HTR-8/SVneo (cell line): Measurements from ENCODE around the gene ZNF699.
"Not testable (repeated sequence)": the region's sequence is repeated elsewhere in the genome, so short reads cannot be mapped to it uniquely, and the experiment has no call there.

Experiments used
- DNase-seq: peaks from one replicate; pipeline ENCODE4 v3.0.0; 2011; ENCODE audit warnings: low spot score, mixed read lengths; ENCODE audit not compliant: insufficient read length
- FAIRE-seq: peaks from 2 replicates; lab custom pipeline; 2011; peaks lifted over from hg19 to GRCh38; lab: Jason Lieb, UNC

Gene ZNF699

DNA sequence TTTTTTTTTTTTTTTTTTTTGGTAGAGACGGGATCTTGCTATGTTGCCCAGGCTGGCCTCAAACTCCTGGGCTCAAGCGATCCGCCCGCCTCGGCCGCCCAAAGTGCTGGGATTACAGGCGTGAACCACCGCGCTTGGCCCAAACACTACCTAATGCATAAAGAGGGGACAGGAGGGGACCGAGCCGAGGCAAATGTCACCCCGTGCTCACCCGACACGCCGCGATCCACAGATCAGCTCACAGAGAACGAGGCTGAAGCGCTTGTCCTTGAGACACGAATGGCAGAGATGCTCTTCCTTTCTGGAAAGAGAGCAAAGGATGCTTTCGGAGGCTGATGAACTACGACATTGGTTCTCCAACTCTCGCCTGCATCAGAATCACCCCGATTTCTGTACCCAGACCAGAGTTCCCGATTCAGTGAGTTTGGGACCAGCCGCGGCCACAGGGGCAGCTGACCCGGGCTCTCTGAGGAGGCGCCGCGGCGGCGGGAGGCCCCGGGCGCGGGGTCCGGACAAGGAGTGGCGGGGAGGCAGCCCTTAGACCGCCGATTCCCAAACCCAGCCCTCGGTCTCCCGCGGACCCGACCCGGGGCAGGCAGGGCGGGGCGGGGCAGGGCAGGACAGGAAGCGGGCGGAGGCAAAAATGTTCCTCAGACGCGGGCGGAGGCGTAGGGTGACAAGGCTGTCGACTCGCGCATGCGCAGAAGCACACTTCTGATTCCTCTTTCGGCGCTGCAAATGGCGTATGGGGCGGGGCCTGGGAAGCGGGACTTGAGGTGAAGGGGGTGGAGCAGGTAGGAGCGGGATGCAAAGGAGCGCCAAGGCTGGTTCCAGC lies at the start of gene ZNF699:
TSS of gene ZNF699 (minus strand) at position 700 of the 835 bp plus-strand sequence. CDS start 4,719 bp downstream, outside the sequence.
- FAIRE-seq: peak; percentile 94
- peak; percentile 96 for DNase-seq

DNA sequence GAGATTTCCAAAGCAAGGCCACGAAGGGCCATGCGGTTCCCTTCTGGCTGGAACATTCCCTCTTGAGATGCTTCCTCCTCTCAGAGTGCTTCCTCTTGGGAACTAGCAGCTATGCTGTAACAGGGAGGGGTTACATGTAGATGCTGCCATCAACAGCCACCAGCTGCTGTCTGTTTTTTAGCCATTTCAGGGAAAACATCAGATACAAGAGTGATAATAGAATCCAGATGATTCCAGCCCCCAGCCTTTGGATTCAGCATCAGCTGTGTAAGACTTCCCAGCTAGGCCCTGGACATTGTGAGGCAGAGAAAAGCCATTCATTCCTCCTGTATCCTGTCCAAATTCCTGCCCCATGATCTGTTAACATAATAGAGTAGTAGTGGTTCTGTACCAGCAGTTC lies 45.0 kb upstream of the ZNF699 start:
- FAIRE-seq (no peak), DNase-seq (no peak)

DNA sequence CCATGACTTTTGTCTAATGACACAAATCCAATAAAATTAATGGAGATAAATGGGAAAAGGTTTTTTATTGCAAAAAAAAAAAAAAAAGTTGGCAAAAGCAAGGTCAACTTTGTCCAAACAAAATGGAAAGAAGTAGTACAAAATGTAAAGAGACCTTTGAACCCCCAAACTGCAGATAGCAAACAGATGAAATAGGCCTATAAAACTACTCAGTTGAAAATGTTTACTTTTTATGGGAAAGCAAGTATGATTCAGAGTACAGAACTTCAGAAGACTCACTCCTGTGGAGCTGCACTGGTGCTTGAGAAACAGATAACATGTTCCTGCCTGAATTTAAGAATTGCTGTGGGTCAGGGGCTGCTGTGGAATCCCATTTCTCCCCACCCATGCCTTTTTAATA lies 43.4 kb upstream of the ZNF699 start:
- FAIRE-seq: no peak
- no peak for DNase-seq

DNA sequence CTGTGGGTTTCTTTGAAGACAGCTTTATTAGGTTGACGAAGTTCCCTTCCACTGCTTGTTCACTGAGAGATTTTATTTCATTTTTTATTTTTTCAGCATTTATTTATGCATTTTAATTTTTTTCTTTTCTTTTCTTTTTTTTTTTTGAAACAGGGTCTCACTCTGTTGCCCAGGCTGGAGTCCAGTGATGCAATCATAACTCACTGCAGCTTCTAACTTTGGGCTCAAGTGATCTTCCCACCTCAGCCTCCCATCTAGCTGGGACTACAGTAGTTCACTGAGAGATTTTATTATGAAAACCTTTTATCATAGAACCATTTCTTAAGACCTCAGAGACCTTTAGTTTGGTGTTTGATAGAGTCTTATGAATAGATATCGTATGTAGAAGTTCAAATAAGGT lies 42.9 kb upstream of the ZNF699 start:
- no peak for DNase-seq
- FAIRE-seq: no peak

DNA sequence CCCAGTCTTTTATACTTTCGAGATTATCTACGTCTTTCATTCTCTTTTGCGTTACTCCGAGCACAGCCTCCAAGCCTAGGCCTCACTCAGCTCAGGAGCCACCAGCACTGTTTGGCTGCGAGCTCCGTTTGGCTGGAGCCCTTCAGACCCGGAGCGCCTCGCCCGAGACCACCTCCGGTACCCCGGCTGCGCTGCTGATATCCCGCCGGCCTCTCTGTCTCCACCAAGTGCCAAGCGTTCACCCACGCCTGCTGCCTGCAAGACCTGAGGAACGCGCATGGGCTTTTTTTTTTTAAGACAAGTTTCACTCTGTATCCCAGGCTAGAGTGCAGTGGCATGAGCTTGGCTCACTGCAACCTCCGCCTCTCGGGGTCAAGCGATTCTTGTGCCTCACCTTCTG lies 39.0 kb upstream of the ZNF699 start:
- no peak for FAIRE-seq

DNA sequence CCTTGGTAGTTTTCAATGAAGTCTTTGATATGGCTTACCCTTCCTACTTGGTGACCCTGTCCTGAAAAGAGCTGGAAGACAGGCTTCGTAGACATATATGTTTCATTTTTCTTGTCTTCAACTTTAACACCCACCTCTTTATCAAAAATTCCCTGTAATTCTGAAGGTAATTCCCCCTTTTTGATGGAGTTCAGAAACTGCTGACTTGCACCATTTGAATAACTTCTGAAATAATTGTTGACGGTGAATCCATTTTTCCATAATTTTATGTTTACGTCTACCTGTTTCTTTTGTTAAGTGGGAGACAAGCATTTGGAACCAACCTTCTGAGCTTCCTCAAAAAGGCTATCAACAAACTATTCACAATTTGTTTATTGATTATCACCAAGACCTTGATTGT lies 38.6 kb upstream of the ZNF699 start:
- DNase-seq (no peak), FAIRE-seq (no peak)

More for the DNA sequence above, 39.0 kb upstream of the ZNF699 start:
- no peak for DNase-seq

DNA sequence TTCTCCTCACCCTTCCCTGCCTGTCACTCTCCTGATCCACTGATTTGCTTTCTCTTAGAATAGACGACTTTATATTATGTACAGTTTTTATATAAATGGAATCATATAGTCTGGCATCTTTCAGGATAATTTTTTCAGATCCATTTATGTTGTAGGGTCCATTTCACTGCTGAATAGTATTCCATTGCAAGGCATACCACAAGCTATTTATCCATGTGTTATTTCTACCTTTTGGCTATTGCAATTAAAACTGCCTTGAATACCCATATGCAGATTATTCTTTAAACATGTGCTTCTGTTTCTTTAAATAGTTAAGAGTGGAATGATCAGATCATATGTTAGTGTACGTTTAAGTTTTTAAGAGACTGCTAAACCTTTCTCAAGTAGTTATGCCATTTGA lies 35.4 kb upstream of the ZNF699 start:
- FAIRE-seq: no peak
- no peak for DNase-seq

DNA sequence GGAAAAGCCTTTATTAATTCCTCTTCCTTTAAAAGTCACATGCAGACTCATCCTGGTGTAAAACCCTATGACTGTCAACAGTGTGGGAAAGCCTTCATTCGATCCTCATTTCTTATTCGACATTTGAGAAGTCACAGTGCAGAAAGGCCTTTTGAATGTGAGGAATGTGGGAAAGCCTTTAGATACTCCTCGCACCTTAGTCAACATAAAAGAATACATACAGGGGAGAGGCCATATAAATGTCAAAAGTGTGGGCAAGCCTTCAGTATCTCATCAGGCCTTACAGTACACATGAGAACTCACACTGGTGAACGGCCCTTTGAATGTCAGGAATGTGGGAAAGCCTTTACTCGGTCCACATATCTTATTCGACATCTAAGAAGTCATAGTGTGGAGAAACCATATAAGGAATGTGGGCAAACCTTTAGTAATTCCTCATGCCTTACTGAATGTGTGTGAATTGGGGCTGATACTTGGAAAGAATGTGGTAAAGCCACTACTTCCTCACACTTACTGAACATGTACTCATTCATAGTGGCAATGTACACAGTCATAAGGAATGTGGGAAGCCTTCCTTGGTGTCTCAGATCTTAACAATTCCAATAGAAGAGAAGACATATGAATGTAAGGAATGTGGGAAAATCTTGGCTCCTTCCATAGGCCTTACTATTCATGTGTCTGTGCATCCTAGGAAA lies 33.1 kb upstream of the ZNF699 start:
- FAIRE-seq: no peak
- no peak for DNase-seq

DNA sequence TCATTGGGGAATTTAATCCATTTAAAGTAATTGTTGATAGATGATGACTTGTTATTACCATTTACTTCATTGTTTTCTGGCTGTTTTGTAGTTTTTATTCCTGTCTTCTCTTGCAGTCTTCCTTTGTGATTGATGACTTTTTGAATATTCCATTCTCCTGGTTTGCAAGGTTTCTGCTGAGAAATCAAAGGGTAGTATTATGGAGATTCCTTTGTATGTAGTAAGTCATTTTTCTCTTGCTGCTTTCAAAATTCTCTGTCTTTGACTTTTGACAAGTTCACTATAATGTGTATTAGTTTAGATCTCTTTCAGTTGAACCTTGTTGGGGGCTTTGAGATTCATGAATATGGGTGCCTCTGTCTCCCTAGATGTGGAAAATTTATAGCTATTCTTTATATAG lies 20.4 kb upstream of the ZNF699 start:
- FAIRE-seq: no peak
- DNase-seq: no peak

DNA sequence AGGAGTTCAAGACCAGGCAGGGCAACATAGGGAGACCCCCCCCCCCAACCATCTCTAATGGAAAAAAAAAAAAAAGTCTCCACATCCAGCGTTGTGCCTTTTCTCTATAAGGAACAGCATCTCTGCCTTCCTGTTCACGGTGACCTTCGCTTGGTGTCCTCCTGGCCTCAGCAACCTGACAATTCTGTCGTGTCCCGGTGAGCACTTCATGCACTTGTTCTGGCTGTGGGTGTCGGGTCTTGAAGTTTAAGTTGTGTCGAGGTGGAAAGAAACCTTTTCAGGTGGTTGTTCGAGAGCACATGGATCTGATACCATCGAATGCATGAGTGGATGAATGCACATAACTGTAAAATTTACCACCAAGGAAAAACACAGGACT lies 14.9 kb upstream of the ZNF699 start:
- DNase-seq (no peak), FAIRE-seq (peak; percentile 63)

DNA sequence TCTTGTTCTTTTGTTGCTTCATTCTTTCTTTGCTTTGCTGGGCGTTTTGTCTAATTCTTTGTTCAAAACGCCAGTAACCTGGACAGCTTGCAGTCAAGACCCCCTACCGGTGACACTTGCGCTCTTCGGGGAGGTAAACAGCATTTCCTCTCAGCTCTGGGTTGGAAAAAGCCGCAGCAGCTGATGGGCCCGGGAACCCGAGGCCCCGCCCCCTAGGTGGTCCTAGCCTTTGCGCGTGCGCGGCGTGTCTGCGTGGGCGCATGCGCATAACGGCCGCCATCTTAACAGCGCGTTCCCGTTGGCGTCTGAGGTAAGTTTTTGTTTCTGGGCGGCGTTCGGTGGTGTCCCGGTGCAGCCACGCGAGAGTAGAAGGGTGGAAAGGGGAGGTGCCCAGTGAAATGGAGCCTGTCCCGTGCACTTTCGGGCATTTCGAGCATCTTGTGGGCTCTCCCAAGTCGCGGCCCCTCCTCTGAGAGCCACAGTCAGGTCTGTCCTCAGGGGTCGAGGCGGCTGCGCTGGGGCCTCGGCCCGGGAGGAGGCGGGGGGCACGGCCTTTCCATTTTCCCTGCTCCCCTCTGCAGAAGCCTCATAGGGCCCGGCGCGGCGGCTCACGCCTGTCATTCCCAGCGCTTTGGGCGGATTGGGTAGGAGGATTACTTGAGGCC lies 14.4 kb upstream of the ZNF699 start, which contains the start of gene ZNF559:
TSS of gene ZNF559 (plus strand) at position 261 of the 665 bp plus-strand sequence. CDS start 14,371 bp downstream, outside the sequence.
- FAIRE-seq (peak; percentile 98), DNase-seq (peak; percentile 93)

DNA sequence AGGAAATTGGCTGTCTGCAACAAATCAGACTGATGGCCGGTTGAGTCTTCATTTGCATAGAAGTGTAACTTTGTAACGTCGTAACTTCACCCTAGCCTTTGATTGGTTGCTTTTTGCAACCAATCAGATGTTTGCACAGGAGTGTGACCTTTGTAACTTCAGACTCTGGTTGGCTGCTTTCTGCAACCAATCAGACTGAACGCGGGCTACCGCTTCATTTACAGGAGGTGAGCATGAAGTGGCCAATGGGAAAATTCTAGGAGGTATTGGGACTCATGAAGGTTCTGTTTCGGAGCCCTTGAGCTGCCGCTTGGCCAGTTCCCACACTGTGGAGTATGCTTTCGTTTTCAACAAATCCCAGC lies 13.9 kb upstream of the ZNF699 start:
- peak; percentile 80 for FAIRE-seq
- peak; percentile 54 for DNase-seq

DNA sequence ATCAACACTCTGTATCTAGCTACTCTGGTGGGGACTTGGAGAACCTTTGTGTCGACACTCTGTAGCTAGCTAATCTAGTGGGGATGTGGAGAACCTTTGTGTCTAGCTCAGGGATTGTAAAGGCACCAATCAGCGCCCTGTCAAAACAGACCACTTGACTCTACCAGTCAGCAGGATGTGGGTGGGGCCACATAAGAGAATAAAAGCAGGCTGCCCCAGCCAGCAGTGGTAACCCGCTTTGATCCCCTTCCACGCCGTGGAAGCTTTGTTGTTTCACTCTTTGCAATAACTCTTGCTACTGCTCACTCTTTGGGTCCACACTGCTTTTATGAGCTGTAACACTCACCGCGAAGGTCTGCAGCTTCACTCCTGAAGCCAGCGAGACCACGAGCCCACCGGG lies 12.6 kb upstream of the ZNF699 start:
- not testable (repeated sequence) for DNase-seq, FAIRE-seq

DNA sequence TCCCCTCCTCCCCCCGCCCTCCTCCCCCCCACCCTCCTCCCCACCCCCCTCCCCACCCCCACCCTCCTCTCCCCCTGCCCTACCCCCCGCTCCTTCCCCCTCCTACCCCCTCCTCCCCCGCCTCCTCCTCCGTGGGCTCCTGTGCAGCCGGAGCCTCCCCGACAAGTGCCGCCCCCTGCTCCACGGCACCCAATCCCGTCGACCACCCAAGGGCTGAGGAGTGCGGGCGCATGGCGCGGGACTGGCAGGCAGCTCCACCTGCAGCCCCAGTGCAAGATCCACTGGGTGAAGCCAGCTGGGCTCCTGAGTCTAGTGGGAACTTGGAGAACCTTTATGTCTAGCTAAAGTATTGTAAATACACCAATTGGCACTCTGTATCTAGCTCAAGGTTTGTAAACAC lies 12.1 kb upstream of the ZNF699 start:
- FAIRE-seq, DNase-seq: not testable (repeated sequence)

DNA sequence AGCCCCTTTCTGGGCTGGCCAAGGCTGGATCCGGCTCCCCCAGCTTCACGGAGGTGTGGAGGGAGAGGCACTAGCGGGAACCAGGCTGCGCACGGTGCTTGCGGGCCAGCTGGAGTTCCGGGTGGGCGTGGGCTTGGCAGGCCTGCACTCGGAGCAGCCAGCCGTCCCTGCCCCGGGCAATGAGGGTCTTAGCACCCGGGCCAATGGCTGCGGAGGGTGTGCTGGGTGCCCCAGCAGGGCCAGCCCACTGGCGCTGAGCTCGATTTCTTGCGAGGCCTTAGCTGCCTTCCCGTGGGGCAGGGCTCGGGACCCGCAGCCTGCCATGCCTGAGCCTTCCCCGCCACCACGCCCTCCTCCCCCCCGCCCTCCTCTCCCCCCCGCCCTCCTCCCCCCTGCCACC lies 11.7 kb upstream of the ZNF699 start:
- no peak for FAIRE-seq

DNA sequence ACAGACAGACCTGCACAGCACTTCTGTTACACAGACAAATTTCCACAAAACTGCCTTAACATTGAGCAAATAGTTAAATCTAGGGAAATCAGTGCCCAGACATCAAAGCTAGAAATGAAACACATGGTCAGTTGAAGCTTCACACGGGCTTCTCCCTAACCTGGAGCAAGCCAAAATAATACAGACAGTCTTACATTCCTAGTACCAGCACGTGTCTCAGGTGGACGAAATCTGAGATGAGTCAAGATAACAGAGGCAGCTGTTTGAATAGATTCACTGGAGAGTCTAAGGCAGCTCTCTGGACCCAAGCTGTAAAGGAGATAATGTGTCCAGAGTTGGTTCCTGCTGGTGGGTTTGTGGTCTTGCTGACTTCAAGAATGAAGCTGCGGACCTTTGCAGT lies 4.1 kb upstream of the ZNF699 start:
- no peak for DNase-seq
- FAIRE-seq: no peak

More for the DNA sequence above, 11.7 kb upstream of the ZNF699 start:
- no peak for DNase-seq

DNA sequence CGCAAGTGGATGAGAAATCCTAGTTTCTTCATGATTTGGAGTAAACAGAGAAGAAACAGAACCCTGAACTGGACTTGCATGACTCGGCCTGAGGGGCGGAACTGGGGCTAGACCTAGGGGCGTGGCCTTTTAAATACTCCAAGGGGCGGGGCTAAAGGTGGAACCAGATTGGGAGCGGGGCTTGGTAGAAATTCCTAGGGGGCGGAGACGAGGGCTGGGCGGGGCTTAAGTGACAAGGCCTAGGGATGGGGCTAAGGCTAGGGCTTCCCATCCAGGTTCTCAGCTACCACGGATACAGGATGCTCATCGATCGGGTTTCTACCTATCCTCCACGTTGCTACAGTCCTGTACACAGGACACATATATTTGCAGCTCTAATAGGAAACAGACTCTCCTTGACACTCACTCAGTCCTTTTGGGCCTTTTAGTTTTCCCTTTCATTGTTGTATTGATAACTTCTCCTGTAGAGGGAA lies 372 bp upstream of the ZNF699 start:
- FAIRE-seq (no peak), DNase-seq (peak; percentile 89)

DNA sequence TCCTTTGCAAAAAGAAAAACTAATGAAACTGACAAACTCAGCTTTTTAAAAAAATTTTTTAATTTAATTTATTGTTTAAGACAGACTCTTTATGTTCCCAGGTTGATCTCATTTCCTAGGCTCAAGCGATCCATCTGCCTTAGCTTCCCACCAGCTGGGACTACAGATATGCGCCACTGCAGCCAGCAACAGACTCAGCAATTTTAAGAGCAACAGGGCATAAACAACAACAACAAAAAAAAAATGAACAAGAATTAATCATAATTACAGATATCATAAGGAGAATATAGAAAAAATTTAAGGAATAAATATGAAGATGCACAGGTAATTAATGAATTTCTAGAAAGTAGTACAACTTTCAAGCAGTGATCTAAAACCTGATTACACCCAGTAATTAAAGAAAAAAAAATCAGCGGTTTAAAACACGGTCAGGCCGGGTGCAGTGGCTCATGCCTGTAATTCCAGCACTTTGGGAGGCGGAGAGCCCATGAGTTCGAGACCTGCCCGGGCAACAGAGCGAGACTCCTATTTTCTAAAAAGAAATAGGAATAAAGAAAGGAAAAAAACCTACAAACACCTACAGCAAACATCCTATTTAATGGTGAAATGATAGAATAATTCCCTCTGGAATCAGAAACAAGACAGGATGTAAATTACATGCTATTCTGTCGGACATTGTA lies 1.4 kb downstream of the ZNF699 start:
- FAIRE-seq (no peak), DNase-seq (no peak)

DNA sequence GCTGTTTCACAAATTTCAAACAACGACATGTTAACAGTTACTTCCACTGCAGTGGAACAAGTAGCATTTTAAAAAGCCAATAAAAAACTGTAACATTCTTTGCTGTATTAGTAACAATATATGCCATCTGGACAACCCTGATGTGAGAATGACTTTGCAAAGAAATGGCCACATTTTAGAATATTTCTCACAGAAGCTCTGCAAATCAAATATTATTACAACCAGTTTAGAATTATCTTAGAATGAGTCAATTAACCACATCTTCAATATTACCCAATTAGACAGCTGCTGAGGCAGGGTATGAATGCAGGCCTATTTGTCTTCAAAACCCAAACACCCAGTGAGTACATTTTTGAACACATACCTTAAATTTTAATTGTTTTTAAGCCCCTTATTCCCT lies 3.2 kb downstream of the ZNF699 start:
- DNase-seq (peak; percentile 25), FAIRE-seq (no peak)

DNA sequence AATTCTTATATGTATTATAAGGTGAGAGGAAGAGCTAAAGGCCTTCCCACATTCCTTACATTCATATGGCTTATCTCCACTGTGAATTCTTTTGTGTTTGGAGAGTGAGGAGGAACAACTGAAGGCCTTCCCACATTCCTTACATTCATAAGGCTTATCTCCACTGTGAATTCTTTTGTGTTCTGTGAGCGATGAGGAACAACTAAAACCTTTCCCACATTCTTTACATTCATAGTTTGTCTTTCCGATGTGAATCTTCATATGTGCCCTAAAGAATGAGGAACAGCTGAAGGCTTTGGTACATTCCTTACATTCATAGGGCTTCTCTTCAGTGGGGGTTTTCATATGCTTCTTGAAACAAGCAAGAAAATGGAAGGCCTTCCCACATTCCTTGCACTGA lies 13.3 kb downstream of the ZNF699 start:
- peak; percentile 13 for FAIRE-seq
- DNase-seq: no peak
